CMK (cell line): ENCODE results near the gene INTS1.
A peak's percentile ranks its signal among the peaks of the same experiment; 100 is the strongest.
"Not testable (repeated sequence)": the region's sequence is repeated elsewhere in the genome, so short reads cannot be mapped to it uniquely, and the experiment has no call there.

Experiments used
- DNase-seq: peaks from one replicate; pipeline ENCODE4 v3.0.0-alpha.2; 2010; ENCODE audit warnings: low read depth

The INTS1 gene

DNA sequence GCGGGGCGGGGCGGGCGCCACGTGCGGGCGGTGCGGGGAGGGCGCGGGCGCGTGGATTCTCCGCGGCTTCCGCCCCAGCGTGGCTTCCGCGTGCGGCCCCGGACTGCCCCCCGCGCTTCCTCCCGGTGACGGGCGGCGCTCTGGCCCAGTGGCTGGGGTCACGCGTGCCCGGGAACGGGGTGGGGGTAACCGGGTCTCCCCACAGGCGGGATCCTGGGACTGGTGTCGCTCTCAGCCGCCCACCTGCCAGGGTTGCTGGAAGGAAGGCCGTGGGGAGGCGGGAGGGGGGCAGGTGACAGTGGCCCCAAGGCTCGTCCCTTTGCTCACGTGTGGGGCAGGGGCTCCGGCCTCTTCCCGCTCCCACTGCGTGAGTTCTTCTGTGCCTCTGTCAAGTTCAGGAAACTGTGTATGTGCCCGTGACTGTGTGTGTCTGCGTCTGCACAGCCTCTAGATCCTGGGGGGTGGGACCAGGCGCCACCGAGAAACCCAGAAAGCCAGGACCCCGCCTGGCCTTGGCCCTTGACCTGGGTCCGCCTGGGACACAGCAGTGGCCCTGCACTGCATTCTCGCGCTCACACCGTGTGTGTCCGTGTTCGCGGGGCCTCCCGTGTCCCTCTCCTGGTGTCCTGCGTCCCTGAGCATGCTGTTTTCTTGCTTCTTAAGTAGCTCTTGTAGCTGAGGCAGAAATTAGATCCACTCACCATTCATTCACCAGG lies 27.2 kb upstream of the INTS1 start:
- no peak for DNase-seq

DNA sequence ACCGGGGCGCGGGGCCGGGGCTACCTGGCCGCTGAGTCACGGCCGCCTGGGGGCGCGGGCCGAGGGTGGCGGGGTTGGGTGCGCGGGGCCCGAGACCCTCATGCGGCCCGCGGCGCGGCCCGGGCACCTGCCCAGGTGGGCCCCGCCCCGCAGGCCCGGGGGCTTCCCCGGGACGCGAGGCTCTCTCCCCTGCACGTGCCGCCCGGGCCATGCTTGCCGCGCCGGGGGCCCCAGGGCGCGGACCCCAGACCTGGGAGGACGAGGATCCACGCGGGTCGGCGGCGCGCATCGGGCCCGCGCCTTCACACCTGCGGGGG lies 26.7 kb upstream of the INTS1 start:
- DNase-seq = no peak

DNA sequence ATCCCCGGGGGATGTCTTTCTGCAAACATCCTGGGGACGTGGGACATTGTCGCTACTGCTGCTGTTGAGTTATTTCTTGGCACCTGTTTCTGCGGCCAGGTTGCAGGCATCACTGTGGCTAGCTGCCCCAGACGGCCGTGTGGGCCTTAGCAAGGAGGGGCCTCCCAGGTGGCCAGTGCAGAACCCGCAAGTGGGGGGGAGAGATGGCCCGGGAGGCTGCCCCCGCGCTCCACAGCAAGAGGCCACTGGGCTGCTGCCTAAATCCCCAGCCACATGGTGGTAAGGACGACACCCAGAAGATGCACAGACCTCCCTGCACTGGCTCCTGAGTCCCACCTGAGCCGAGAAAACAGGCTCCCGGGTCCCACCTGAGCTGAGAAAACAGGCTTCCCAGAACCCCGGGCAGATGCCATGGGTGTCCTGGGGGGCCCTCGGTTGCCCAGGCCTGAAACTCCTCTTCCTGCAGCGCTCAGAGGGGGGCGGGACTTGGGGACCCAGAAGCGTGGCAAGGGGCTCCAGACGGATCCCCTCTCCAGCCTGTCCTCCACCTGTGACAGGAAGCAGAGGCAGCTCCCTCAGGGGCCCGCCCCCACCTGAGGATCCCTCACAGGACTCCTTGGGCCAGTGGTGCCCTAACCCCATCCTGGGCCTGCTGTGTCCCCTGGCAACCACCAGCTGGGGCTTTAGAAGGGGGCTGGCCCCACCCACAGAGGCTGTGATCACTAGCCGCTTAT lies 25.4 kb upstream of the INTS1 start:
- DNase-seq = no peak

DNA sequence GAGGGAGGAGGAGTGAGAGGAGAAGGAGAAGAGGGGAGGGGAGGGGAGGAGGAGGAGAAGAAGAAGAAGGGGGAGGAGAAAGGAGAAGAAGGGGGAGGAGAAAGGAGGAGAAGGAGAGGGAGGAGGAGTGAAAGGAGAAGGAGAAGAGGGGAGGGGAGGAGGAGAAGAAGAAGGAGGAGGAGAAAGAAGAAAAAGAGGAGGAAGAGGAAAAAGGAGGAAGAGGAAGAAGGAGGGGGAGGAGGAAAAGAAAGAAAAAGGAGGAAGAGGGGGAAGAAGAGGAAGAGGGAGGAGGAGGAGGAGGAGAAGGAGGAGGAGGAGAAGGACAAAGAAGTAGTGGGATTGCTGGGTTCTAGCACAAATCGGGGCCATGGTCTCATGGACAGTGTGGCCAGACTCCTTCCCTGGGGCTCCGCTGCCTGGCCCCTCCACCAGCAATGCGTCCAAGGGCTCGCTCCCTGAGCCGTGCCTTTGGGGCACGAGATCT lies 22.1 kb upstream of the INTS1 start:
- DNase-seq = no peak

DNA sequence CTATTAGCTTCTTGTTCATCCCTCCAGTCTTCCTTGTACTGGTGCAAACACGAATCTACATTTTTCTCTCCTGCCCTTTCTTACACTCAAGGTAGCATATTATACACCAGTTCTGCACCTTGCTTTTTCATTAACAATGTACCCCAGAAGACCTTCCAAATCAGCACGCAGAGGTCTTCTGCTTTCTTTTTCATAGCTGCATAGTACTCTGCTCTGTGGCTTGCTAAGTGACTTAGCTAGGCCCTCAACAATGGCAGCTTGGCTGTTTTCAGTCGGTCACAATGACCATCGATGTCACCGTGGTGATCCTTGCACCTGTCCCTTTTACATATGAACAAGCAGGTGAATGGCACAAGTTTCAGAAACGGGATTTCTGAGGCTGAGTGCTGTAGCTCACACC lies 21.2 kb upstream of the INTS1 start:
- DNase-seq = no peak

DNA sequence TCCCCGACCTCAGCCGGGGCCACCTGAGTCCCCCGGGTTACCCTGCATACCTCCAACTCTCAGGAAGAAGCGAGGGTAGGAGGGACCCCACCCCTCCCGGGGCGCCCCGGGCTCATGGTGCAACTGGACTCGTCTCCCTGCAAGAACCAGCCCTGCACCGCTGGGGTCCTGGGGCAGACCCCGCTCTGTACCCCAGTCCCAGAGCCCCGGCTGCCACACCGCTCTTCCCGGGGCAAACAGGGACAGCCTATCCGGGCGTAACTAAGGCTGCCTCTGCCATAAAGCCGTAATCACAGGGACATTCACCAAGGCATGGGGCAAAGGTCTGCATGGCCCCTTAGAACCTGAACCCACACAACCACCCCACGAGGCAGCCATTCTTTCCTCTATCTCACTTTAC lies 19.7 kb upstream of the INTS1 start:
- no peak for DNase-seq

DNA sequence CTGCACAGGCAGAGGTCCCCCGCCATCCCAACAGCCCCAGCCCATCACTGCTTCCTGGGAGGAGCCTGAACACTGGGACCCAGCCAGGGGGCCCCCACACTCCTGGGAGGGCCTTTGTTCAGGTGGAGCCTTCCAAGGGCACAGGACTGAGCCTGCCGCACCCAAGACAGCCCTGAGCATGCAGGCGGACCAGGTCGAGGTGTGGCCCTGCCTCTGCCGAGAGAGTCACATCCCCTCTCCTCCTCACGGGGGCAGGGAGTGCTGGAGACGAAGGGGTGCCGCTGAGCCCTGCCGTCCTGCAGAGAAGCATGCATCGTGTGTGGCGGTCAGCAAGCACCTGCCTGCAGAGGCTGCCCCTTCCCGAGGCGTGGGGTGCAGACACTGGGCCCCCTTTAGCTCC lies 19.0 kb upstream of the INTS1 start:
- no peak for DNase-seq

DNA sequence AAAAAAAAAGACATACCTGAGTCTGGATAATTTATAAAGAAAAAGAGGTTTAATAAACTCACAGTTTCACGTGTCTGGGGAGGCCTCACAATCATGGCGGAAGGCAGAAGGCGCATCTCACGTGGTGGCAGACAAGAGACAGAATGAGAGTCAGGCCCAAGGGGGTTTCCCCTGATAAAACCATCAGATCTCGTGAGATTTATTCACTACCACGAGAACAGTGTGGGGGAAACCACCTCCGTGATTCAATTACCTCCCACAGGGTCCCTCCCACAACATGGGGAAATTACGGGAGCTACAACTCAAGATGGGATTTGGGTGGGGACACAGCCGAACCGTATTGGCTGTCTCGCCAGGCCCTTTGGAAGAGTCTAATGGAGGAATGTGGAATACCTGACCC lies 17.3 kb upstream of the INTS1 start:
- no peak for DNase-seq

DNA sequence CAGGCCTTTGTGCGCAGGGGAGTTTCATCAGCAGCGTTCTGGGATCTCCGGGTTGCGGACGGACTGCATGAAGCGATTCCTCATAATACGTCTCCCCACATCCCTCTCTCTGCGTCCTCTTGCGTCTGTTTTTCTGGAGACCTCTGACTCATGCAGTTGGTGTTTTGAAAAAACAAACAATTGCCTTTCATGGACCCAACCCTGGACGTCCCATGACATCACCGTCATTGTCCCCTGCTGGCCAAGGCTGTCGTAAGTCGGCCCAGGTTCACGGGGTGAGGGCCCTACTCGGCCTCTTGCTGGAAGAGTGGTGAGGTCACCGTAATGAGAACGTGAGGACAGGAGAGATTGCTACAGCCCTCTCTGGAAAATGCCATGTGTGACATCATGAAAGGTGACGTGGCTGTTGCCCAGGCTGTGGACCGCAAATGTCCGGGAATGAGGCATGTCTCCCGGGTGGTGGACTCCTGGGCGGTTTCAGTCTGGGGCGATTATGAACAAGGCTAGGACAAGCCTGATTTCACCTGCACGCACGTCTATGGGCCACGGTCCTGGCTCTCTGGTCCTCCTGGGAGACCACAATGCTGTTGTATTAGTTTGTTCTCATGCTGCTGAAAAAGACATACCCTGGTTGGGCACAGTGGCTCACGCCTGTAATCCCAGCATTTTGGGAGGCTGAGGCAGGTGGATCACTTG lies 16.5 kb upstream of the INTS1 start:
- no peak for DNase-seq

DNA sequence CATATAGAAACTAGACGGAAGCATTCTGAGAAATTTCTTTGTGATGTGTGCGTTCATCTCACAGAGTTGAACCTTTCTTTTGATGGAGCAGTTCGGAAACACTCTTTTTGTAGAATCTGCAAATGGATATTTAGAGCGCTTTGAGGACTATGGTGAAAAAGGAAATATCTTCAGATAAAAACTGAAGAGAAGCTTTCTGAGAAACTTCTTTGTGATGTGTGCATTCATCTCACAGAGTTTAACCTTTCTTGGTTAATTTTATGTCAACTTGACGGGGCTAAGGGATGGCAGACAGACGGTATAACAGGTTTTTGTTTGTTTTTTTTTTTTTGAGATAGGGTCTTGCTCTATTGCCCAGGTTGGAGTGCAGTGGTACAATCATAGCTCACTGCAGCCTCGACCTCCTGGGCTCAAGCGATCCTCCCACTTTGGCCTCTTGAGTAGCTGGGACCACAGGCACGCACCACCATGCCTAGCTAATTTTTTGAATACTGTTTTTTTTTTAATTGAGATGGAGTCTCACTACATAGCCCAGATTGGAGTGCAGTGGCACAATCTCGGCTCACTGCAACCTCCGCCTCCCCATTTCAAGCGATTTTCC lies 15.2 kb upstream of the INTS1 start:
- DNase-seq = not testable (repeated sequence)

DNA sequence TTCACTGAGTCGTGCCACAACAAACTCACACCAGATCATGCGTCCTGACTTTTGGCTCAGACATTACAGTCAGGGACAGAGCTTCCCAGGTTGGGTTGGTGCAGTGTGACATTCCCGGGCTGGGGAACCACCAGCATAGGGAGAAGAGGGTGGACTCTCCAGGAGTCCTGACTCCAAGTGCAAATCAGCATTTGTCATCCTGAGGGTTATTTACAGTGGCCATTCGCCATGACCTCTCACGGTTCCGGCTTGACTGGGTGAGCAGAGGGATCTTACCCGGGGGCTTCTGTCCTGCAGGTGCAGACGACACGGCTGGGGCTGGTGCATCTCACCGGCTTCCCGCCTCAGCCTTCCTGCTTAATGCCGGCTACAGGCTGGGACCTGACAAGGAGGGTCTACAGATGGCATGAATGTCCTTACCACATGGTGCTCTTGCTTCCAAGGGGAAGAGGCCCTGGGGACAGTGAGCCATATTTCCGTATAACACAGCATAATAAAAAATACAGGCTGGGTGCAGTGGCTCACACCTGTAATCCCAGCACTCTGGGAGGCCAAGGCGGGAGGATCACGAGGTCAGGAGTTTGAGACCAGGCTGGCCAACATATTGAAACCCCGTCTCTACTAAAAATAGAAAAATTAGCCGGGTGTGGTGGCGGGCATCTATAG lies 12.5 kb upstream of the INTS1 start:
- no peak for DNase-seq

DNA sequence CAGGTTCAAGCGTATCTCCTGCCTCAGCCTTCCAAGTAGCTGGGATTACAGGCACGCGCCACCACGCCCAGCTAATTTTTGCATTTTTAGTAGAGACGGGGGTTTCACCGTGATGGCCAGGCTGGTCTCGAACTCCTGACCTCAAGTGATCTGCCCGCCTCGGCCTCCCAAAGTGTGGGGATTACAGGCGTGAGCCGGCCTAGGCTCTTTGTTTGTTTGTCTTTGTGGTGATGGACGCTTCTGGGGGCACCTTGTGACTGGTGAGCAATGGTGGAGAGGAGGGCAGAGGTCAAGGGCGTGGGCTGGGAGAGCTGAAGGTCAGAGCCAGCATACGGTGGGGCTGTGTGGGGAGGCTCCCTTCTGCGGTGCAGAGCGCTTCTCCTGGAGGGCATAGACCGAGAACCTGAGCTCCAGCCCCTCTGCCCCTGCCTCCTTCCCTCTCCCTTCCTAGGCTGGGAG lies 11.3 kb upstream of the INTS1 start:
- DNase-seq = not testable (repeated sequence)

DNA sequence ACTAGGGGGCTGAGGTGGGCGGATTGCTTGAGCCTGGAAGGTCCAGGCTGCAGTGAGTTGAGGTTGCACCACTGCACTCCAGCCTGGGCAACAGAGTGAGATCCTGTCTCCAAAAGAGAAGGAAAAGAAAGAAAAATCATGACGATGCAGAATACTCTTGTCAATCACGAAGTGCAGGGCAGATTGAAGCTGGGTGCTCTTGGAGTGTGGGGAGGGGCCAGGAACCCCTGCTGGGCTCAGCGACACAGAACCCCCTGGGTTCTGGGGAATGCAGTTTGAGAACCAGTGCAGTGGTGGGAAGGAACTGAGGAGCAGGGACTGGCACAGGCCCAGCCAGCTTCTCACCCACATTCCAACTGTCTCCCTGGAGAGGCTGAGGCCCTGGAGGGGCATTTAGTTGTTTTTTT lies 10.8 kb upstream of the INTS1 start:
- DNase-seq = no peak

DNA sequence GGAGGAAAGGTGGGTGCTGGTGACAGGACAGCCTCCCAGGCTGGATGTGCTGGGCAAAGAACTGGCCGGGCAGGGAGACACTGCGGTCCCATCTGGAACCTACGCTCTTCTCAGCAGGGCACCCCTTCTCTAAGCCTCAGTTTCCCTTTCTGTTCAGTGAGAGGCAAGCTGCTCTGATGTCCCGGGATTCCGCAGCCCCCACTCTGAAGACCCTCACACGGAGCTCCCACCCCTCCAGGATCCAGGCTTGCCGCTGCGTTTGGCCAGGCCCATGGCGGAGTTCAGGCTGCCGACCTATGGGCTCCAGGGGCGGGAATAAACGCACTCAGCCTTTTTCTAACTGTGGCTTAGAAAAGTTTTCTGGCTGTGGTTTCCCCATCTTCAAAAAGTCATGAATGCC lies 10.2 kb upstream of the INTS1 start:
- no peak for DNase-seq

DNA sequence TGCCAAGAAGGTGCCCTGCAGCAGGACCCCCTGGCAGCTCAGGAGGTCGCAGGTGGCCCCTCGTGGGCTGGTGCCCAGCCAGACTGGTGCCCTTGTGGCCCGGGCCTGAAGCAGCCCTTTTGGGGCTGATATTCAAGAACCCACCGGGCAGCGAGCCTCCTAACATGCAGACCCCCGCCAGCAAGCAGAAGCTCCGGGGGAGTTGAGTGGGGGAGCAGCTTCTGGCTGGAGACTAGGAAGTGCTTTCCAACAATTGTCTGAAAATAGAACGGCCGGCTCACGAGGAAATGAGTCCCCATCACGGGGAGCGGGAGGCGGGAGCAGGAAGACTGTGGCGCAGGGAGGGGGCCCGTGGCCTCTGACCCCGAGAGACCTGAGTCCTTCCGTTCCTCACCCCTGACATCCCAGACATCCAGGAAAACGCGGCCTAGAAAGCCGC lies 9.5 kb upstream of the INTS1 start:
- no peak for DNase-seq

DNA sequence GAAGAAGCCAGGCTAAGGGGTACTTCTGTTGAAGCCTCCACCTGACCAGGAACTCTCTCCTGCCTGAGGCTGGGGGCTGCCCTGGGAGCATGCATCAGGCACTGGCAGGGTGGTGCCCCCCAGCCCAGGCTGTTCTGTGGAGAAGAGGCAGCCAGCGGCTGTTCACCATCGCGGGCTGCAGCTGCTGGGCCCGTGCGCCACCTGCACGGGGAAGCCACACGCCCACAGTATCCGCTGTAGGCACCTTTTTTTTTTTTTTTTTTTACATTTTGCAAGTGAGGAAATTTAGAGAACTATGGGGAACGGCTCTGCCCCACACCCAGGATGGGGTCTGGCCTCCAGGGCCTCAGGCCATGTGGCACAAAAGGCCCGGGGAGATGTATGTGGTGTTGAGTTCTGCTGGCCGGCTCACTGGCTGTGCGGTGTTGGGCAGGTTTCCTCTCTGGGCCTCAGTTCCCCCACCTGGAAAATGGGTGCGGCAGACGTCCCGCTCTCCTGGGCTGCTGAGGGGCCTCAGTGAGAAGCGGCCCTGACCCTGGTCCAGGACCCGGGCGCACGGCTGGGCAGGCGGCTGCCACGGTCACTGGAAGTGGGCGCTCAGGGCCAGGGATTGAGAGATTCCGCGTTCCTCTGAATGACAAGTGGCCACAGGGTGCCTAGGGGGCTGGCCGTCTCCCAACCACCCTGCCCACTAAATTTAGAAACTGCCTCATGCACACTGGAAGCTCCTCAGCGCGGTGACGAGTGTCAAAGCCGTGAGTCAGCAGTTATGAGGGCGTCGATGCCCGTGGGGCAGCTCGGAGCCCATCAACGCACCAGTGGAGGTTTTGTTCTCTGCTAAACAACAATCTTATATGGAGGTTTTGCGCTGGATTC lies 8.8 kb upstream of the INTS1 start:
- DNase-seq = no peak

DNA sequence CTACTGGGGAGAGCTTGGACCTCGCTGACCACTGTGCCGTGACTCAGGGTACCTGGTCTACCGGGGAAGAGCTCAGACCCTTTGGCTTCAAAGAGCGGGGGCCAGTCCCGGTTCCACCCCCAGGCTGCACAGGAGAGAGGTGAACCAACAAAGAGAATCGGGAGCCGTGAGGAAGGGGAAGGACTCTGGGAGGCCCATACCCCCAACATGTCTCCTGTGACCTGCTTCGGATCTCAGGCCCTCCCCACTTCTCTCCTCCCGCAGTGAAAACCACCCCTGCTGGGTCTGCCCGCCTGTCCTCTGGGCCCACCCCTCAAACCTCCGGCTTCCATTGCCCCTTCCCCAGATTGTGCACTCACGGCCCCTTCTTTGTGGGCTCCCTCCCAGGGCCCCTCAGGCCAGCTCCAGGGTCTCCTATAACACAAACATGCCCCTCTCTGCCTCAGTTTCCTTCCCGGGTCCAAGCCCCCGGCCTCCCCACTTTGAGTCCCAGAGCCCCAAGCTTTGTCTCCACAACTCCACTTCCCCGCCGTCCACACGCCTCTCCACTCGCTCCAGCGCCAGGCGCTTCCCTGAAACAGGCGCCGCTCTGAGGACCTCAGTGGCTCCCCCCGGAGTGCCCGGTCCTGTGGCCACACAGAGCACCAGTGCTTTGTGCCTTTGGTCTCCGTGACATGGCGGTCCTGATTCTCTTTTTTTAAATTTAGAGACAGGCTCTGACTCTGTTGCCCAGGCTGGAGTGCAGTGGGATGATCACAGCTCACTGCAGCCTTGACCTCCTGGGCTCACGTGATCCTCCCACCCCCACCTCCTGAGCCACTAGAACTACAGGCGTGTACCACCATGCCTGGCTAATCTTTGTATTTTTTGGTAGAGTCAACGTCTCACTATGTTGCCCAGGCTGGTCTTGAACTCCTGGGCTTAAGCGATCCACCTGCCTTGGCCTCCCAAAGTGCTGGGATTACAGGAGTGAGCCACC lies 7.5 kb upstream of the INTS1 start:
- no peak for DNase-seq

DNA sequence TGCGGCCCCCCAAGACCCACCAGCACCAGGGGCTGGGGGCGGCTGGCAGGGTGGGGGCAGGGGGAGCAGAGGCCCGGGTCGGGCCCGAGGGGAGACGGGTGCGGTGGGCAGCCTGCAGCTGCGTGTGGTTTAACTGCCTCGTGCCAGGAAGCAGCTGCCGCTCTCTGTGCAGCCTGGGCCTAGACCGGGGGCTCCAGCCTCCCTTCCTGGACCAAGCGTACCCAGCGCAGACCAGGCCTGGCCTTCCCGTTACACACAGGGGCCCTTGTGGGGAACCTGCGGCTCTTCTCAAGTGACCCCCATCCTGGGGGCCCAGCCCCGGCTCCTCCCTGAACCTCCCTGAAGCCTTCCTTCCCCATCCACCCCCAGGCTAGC lies 6.6 kb upstream of the INTS1 start:
- DNase-seq = peak; percentile 41

DNA sequence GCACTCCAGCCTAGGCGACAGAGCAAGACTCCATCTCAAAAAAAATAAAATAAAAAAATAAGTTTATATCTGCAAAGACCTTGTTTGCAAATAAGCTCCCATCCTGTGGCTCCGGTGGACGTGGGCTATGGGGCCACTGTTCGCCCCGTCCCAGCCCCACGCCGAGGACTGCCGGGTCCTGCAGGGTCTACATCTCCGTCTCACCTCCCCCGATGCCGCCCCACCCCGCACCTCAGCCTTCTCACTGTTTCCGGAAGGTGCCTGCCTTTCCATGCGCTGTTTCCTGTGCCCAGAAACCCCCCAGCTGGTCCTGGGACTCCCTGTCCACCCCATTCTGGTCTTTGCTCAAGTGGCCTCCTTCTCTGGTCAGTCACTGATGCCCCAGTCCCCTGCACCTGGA lies 5.0 kb upstream of the INTS1 start:
- DNase-seq = no peak

DNA sequence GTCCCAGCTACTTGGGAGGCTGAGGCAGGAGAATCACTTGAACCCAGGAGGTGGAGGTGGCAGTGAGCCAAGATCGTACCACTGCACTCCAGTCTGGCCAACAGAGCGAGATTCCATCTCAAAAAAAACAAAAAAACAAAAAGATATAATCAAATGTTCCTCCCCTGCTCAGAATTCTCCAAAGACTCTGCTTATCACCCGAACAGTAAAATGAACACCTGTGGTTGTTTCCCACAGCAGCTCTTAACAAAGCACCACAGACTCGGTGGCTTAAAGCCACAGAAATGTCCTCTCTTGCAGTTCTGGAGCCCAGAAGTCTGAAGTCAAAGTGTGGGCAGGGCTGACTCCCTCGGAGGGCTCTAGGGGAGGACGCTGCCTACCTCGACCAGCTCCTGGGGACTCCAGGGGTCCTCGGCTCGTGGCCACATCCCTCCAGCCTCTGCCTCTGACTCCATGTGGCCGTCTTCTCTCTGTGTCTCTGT lies 4.1 kb upstream of the INTS1 start:
- no peak for DNase-seq
